Prostate gland (tissue), 2 donors: ENCODE measurements around the gene CCDC154. TPM values are rescaled to one million over a fixed set of nuclear protein-coding genes. Genes with fewer than 3 reads are reported as not detected.

Experiments
- DNase-seq: peaks from one replicate; pipeline ENCODE4 v3.0.0-alpha.2; 2019; ENCODE audit warnings: low spot score
- H3K27ac ChIP-seq, 2 donors: fragments of 200-600 bp; sonication (generic); 2 replicates each; pipeline ENCODE4 v1.5.1; 2017 to 2019
- H3K27me3 ChIP-seq: fragments of 200-600 bp; sonication (generic); replicated peaks from 2 replicates; pipeline ENCODE4 v1.5.1; 2019; ENCODE audit not compliant: insufficient read depth
- H3K36me3 ChIP-seq, 2 donors: fragments of 200-600 bp; sonication (generic); 1 replicate in 1 of 2; 2 replicates in 1 of 2; pipeline versions ENCODE4 v1.5.1 to v1.8.1; 2017 to 2019
- H3K4me1 ChIP-seq: fragments of 200-600 bp; sonication (generic); replicated peaks from 2 replicates; pipeline ENCODE4 v1.5.1; 2019
- H3K4me3 ChIP-seq, 2 donors: fragments of 200-600 bp; sonication (generic); 2 replicates each; pipeline ENCODE4 v1.5.1; 2017 to 2019
- H3K9me3 ChIP-seq: fragments of 200-600 bp; sonication (generic); 2 replicates; pipeline ENCODE4 v1.5.1; 2017
- CTCF ChIP-seq, 4 experiments: fragments of 200-600 bp in 2 of 4; fragments of 450-650 bp in 2 of 4; sonication (generic) in 2 of 4; IDR thresholded peaks; 1 replicate in 3 of 4; 2 replicates in 1 of 4; pipeline ENCODE4 v1.5.1; 2016 to 2019; ENCODE audit warnings: antibody characterized with exemption in 4 of 4, mild to moderate bottlenecking in 2 of 4, moderate library complexity in 2 of 4
- POLR2A ChIP-seq: fragments of 450-650 bp; IDR thresholded peaks from one replicate; pipeline ENCODE4 v1.6.1; 2016; ENCODE audit warnings: antibody characterized with exemption, mild to moderate bottlenecking
- POLR2AphosphoS5 ChIP-seq: sonication (generic); formaldehyde crosslinking; IDR thresholded peaks from one replicate; pipeline ENCODE4 v1.6.1; 2017; ENCODE audit warnings: antibody characterized with exemption
- WGBS: methylation state at CpG from one replicate; pipeline ENCODE4 v1.1.5; 2018; 5-methylcytosine and 5-hydroxymethylcytosine counted together
- intact Hi-C: fragments of 100-400 bp; cut with DNase I; formaldehyde crosslinking; loops from one replicate; pipeline ENCODE4 v1.14.2; 2022
- total RNA-seq, 2 donors: library from RNA; depleted of rRNA; stranded (reverse); fragments of >200 nt; gene quantifications; one replicate each; pipeline ENCODE4 v1.1.0, GENCODE V29; 2016

The CCDC154 gene
- total RNA-seq, 2 donors from 2014 or later, result 5.7 TPM; not detected in 1

- Histone ChIP-seq H3K27me3 (no peaks in the 10 kb centered on the region), H3K36me3 (peaks cover 9 to 13% of the 10 kb centered on the region in 2 donors), H3K4me1 (no peaks in the 10 kb centered on the region), H3K9me3 (no peaks in the 10 kb centered on the region), H3K27ac (no peak overlapping the region), H3K4me3 (no peak overlapping the region)
- intact Hi-C loops, result no loop called here
- DNase-seq, result no peak
- TF ChIP-seq CTCF (IDR thresholded peaks at IDR 0.05) (no peak), POLR2AphosphoS5 (no peak), POLR2A (no peak)
- WGBS, result 93% methylated on average over 25 of the region's 25 CpGs
These were observed 4.9 kb upstream of the CCDC154 start for GRCh38 chr16:1449201-1449788.

GRCh38 chr16:1448536-1449116, 4.3 kb upstream of the CCDC154 start:
- Histone ChIP-seq H3K4me1 (no peaks in the 10 kb centered on the region), H3K27ac (no peak overlapping the region), H3K27me3 (no peaks in the 10 kb centered on the region), H3K36me3 (peaks cover 3 to 7% of the 10 kb centered on the region in 2 donors), H3K4me3 (no peak overlapping the region), H3K9me3 (no peaks in the 10 kb centered on the region)
- intact Hi-C loops, result no loop called here
- no peak for TF ChIP-seq POLR2A
- TF ChIP-seq CTCF (IDR thresholded peaks at IDR 0.05), result no peak
- no peak for TF ChIP-seq POLR2AphosphoS5
- DNase-seq, result no peak
- WGBS, result 90% methylated on average over 30 of the region's 30 CpGs

GRCh38 chr16:1447965-1448364, 3.6 kb upstream of the CCDC154 start:
- TF ChIP-seq CTCF (IDR thresholded peaks at IDR 0.05), result no peak
- TF ChIP-seq POLR2AphosphoS5, result no peak
- Histone ChIP-seq H3K27me3 (no peaks in the 10 kb centered on the region), H3K9me3 (no peaks in the 10 kb centered on the region), H3K4me1 (no peaks in the 10 kb centered on the region), H3K4me3 (no peak overlapping the region), H3K36me3 (no peaks in the 10 kb centered on the region), H3K27ac (no peak overlapping the region)
- intact Hi-C loops, result no loop called here
- 90% methylated on average over 11 of the region's 11 CpGs for WGBS
- no peak for DNase-seq

GRCh38 chr16:1446296-1447080, 2.1 kb upstream of the CCDC154 start:
- Histone ChIP-seq H3K9me3 (no peaks in the 10 kb centered on the region), H3K36me3 (no peaks in the 10 kb centered on the region), H3K27me3 (no peaks in the 10 kb centered on the region), H3K27ac (no peak overlapping the region), H3K4me1 (no peaks in the 10 kb centered on the region), H3K4me3 (no peak overlapping the region)
- TF ChIP-seq CTCF (IDR thresholded peaks at IDR 0.05), result no peak
- no peak for TF ChIP-seq POLR2AphosphoS5
- TF ChIP-seq POLR2A, result no peak
- DNase-seq, result no peak
- intact Hi-C loops, result no loop called here
- WGBS, result 89% methylated on average over 38 of the region's 41 CpGs
